Activated naive CD8-positive, alpha-beta T cell treated with anti-CD3 and anti-CD28 coated beads, Interleukin-2, amount 50 U/mL, for 24 hours (primary cell): ENCODE data around the gene CAB39.
A peak's percentile ranks its signal among the peaks of the same experiment; 100 is the strongest.

Experiments
- ATAC-seq: fragments of 150-1000 bp; cut with Tn5 transposase; one replicate; pipeline ENCODE4 v1.10.0; 2021
- DNase-seq: peaks from one replicate; pipeline ENCODE4 v3.0.0; 2021
- H3K27ac Mint-ChIP-seq: one replicate; pipeline ENCODE4 v1.8.0; 2021; ENCODE audit warnings: mild to moderate bottlenecking, mixed read lengths
- H3K27me3 Mint-ChIP-seq: one replicate; pipeline ENCODE4 v1.8.0; 2021; ENCODE audit warnings: mixed read lengths
- H3K36me3 Mint-ChIP-seq: one replicate; pipeline ENCODE4 v1.8.0; 2021; ENCODE audit warnings: low read depth, mixed read lengths
- H3K4me1 Mint-ChIP-seq: one replicate; pipeline ENCODE4 v1.8.0; 2021; ENCODE audit warnings: mixed read lengths
- H3K4me3 Mint-ChIP-seq: one replicate; pipeline ENCODE4 v1.8.0; 2021; ENCODE audit warnings: mild to moderate bottlenecking, moderate library complexity, mixed read lengths
- H3K9me3 Mint-ChIP-seq: one replicate; pipeline ENCODE4 v1.8.0; 2021; ENCODE audit warnings: mixed read lengths

The CAB39 gene

GRCh38 chr2:230765611-230766300, 53.1 kb downstream of the CAB39 start:
- Mint-ChIP-seq H3K36me3 (peaks cover 70% of the 10 kb centered on the region), H3K27ac (peak overlapping the region; percentile 64), H3K4me1 (peaks cover 57% of the 10 kb centered on the region), H3K9me3 (peaks cover 3% of the 10 kb centered on the region), H3K27me3 (no peaks in the 10 kb centered on the region), H3K4me3 (no peak overlapping the region)
- ATAC-seq = peak; percentile 61
- DNase-seq = no peak

GRCh38 chr2:230767862-230768388, 55.3 kb downstream of the CAB39 start:
- no peak for DNase-seq
- peaks cover 77% of the 10 kb centered on the region for H3K4me1 Mint-ChIP-seq
- peak overlapping the region; percentile 57 for H3K27ac Mint-ChIP-seq
- H3K36me3 Mint-ChIP-seq = peaks cover 72% of the 10 kb centered on the region
- no peak for ATAC-seq
- H3K4me3 Mint-ChIP-seq = no peak overlapping the region
- H3K27me3 Mint-ChIP-seq = no peaks in the 10 kb centered on the region
- H3K9me3 Mint-ChIP-seq = peaks cover 3% of the 10 kb centered on the region

GRCh38 chr2:230770804-230771203, 58.2 kb downstream of the CAB39 start:
- peaks cover 91% of the 10 kb centered on the region for H3K4me1 Mint-ChIP-seq
- no peak overlapping the region for H3K27ac Mint-ChIP-seq
- ATAC-seq = no peak
- peaks cover 3% of the 10 kb centered on the region for H3K9me3 Mint-ChIP-seq
- peaks cover 75% of the 10 kb centered on the region for H3K36me3 Mint-ChIP-seq
- no peak for DNase-seq
- H3K27me3 Mint-ChIP-seq = no peaks in the 10 kb centered on the region
- H3K4me3 Mint-ChIP-seq = no peak overlapping the region

DNA sequence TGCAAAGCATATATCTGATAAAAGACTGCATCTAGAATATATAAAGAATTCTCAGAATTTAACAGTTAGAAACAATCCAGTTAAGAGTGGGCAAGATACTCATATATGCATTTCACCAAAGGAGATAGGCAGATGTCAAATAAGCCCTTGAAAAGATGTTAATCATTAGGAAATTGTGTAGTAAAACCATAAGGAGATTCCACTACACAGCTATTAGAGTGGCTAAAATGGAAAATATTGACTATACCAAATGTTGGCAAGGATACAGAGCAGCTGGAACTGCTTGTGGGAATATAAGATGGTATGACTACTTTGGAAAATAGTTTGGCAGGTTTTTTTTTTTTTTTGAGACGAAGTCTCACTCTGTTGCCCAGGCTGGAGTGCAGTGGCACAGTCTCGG, 59.5 kb downstream of the CAB39 start:
- no peaks in the 10 kb centered on the region for H3K27me3 Mint-ChIP-seq

DNA sequence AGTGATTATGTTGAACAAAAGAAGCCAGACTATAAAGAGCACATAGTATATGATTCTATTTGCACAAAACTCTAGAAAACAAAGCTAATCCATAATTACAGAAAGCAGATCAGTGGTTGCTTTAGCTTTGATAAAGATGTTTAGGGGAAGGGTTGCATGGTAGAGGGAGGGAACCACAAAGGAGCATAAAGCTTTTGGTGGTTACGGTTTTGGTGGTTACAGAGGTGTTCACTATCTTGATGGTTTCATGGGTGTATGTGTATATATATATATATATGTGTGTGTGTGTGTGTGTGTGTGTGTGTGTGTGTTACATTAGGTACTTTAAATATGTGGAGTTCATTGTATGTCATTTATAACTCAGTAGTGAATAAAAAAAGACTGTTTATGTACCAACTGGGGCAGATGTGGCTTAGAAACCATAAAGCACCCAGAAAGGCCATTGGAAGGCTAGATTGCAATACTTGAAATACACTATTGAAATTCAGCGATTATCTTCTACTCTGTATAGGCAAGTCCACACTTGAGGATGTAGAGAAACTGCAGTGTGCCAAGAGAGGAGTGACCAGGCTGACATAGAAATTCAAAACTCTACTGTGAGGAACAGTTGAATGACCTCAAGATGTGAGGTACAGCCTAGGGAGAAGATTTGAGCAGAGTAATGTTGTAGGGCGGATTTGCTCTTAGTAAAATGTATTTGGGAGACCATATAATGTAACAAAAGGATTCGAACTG, 60.6 kb downstream of the CAB39 start:
- peaks cover 3% of the 10 kb centered on the region for H3K9me3 Mint-ChIP-seq
- H3K4me1 Mint-ChIP-seq = peaks cover 89% of the 10 kb centered on the region
- peak overlapping the region; percentile 8 for H3K27ac Mint-ChIP-seq
- H3K36me3 Mint-ChIP-seq = peaks cover 67% of the 10 kb centered on the region
- H3K27me3 Mint-ChIP-seq = no peaks in the 10 kb centered on the region
- ATAC-seq (no peak), DNase-seq (no peak)
- H3K4me3 Mint-ChIP-seq = no peak overlapping the region

More for the DNA sequence above, 59.5 kb downstream of the CAB39 start:
- H3K36me3 Mint-ChIP-seq = peaks cover 69% of the 10 kb centered on the region
- DNase-seq = no peak
- peak; percentile 4 for ATAC-seq
- peaks cover 3% of the 10 kb centered on the region for H3K9me3 Mint-ChIP-seq
- no peak overlapping the region for H3K4me3 Mint-ChIP-seq
- H3K27ac Mint-ChIP-seq = no peak overlapping the region
- H3K4me1 Mint-ChIP-seq = peaks cover 89% of the 10 kb centered on the region

DNA sequence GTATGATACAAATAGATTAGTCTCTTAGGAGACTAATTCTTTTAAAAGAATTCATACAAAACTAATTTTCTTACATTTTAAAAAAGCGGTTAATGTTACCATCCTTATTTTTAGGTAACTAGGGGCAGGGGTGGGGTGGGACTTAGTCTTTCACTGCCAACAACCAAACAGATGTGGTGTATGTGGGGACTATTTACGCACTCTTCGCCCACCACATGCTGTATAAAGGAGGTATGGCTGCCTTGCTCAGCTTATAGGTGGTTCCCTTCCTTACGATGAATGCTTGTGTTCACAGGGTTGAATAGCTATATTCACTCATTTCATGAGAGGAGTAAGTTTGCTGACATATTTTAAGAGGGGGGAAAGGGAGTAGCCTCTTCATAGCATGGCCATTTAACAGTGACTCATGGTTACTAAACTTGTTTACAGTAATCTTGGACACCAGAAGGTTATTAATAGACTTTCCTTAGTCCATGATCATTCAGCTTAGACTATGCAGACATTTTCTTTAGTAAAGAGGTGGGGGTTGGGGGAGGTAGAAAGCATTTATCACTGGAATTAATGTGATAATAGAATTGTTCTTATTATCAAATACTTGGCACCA, 61.8 kb downstream of the CAB39 start:
- ATAC-seq (no peak), DNase-seq (no peak)
- Mint-ChIP-seq H3K36me3 (peaks cover 65% of the 10 kb centered on the region), H3K27me3 (no peaks in the 10 kb centered on the region), H3K4me1 (peaks cover 89% of the 10 kb centered on the region), H3K9me3 (no peaks in the 10 kb centered on the region), H3K27ac (no peak overlapping the region), H3K4me3 (no peak overlapping the region)

DNA sequence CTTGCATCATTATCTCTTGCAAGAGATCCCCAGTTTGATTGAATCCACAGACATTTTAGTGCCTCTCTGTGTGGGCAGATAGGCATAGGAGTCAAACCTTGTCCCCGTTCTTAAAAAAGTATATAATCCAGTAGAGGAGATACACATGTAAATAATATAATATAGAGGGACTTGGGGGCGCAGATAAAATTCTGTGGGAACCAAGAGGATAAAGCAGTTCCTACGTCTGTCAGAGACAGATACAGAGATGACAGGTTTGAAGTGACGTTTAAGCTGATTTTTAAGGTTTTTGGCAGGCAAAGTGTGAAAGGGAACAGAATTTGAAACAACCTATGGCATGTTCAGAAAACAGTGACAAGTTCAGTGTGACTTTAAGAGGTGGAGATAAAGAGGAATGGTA, 63.1 kb downstream of the CAB39 start:
- H3K9me3 Mint-ChIP-seq = no peaks in the 10 kb centered on the region
- no peak overlapping the region for H3K4me3 Mint-ChIP-seq
- peaks cover 95% of the 10 kb centered on the region for H3K4me1 Mint-ChIP-seq
- no peak for ATAC-seq
- DNase-seq = no peak
- no peak overlapping the region for H3K27ac Mint-ChIP-seq
- peaks cover 64% of the 10 kb centered on the region for H3K36me3 Mint-ChIP-seq
- no peaks in the 10 kb centered on the region for H3K27me3 Mint-ChIP-seq

DNA sequence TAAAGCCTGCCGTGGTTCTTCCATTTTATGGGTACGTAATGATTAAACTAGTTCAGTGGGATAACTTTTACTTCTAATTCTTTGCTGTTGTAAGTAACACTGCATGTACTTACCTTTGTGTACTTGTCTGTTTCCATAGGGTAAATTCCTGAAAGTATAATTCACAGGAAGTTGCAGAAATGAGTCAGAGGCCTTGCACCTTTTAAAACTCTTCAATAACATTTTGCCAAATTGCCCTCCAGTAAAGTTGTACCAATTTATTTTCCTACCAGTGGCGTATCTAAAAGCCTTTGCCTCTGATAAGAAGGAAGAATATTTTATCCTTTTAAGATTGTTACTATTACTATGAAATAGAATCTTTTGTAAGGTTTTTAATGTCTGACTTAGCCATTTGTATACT, 65.1 kb downstream of the CAB39 start:
- no peak for ATAC-seq
- Mint-ChIP-seq H3K36me3 (peaks cover 65% of the 10 kb centered on the region), H3K9me3 (no peaks in the 10 kb centered on the region), H3K27me3 (no peaks in the 10 kb centered on the region), H3K27ac (peak overlapping the region; percentile 49), H3K4me1 (peaks cover 93% of the 10 kb centered on the region), H3K4me3 (no peak overlapping the region)
- DNase-seq = no peak

DNA sequence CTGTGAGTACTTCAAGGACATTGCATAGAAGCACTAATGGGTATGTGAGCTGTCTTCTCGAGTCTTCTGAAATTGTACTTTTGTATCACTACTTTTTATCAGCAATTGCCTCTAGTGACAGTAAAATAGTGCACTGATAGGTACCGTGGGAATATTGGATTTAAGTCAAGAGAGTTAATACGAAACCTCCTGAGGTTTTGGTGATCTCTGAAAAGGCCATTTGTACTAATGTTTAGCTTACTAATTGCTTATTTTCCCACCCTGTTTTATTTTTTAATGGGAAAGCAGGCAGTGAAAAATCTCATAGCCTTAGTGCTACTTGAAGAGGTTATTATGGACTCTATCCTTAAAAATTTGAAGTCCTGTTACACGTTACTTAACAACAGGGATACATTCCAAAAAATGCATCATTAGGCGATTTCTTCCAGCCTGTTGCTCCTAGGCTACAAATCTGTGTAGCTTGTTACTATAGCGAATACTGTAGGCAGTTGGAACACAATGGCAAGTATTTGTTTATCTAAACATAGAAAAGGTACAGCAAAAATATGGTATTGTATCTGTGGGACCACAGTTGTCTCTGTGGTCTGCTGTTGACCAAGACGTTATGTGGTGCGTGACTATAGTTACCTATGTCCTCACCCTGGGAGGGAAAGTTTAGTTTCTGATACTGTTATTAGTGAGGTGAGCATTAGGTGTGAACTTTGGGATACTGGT, 65.9 kb downstream of the CAB39 start:
- Mint-ChIP-seq H3K4me3 (no peak overlapping the region), H3K27ac (peak overlapping the region; percentile 49), H3K4me1 (peaks cover 92% of the 10 kb centered on the region), H3K36me3 (peaks cover 63% of the 10 kb centered on the region), H3K27me3 (no peaks in the 10 kb centered on the region), H3K9me3 (no peaks in the 10 kb centered on the region)
- ATAC-seq = no peak
- no peak for DNase-seq

DNA sequence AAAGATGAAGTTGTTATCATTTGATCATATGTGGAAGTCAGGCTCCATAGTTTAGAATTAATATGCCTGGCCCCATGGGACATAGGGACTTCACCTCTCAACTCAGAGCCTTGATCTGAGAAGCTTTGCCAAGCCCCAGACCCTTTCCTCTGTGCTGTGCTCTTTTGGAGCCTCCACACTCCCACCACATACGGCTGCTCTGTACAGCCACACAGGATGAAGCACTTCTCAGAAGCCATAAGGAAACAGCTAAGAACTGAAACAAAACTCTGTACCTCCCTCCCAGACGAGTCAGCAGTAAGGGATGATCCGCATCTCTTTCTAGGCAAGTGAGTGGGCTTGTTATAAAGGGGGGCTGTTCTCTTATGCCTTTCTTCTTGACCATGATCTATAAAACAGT, 66.5 kb downstream of the CAB39 start:
- Mint-ChIP-seq H3K9me3 (peaks cover 4% of the 10 kb centered on the region), H3K27me3 (no peaks in the 10 kb centered on the region), H3K4me1 (peaks cover 92% of the 10 kb centered on the region), H3K27ac (peak overlapping the region; percentile 69), H3K36me3 (peaks cover 63% of the 10 kb centered on the region), H3K4me3 (no peak overlapping the region)
- DNase-seq (no peak), ATAC-seq (peak; percentile 85)

DNA sequence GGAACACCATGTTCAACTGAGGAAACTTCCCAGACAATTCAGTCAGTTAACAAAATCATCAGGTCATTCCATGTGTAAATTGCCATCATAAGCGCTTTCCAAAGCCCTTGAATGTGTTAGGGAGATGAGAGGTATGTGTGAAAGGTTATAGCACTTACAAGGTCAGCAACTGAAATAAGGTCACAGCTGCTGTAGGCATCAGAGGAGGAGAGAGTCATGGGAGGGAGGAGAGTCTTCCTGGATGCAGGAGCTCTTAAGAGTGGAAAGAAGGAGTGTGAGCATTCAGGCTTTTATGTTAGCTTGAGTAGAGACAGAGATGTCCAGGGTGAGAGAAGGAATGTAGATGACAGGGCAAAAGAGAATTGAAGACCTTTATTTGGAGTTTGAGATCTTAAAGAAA, 67.0 kb downstream of the CAB39 start:
- H3K4me3 Mint-ChIP-seq = no peak overlapping the region
- peak overlapping the region; percentile 69 for H3K27ac Mint-ChIP-seq
- peaks cover 7% of the 10 kb centered on the region for H3K9me3 Mint-ChIP-seq
- H3K36me3 Mint-ChIP-seq = peaks cover 68% of the 10 kb centered on the region
- no peaks in the 10 kb centered on the region for H3K27me3 Mint-ChIP-seq
- peaks cover 94% of the 10 kb centered on the region for H3K4me1 Mint-ChIP-seq
- ATAC-seq (no peak), DNase-seq (no peak)

DNA sequence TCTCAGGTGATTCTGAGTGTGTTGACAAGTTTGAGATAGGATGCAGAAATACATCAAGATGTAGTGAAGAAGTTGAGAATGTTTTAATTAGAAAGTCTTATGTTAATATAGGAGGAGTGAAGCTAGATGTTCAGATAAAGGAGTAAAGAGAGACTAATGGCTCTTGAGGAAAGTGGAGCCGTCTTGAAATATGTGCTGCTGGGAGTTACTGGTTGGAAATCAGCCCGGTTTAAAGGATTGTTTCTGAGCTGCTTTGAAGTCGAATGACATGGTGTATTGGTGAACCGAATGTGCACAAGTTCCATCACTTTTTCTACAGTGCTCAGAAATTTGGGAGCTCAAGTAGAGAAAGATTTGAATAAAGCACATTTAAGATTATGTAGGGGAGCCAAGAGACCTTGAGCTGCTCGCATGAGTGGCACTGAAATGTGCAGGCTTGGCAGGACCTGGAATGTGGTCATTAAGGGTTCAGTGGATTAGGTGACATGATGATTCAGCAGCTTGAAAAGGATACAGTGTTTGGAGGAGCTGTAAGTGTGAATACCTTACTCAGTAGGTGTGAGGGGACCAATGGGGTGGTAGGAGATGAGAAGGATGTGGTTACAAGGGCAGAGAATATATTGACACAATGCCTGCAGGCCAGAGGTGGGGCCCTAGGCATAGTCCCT, 68.6 kb downstream of the CAB39 start:
- ATAC-seq = peak; percentile 79
- peaks cover 92% of the 10 kb centered on the region for H3K4me1 Mint-ChIP-seq
- H3K27me3 Mint-ChIP-seq = no peaks in the 10 kb centered on the region
- no peak for DNase-seq
- H3K9me3 Mint-ChIP-seq = peaks cover 13% of the 10 kb centered on the region
- H3K27ac Mint-ChIP-seq = peak overlapping the region; percentile 75
- no peak overlapping the region for H3K4me3 Mint-ChIP-seq
- H3K36me3 Mint-ChIP-seq = peaks cover 69% of the 10 kb centered on the region

DNA sequence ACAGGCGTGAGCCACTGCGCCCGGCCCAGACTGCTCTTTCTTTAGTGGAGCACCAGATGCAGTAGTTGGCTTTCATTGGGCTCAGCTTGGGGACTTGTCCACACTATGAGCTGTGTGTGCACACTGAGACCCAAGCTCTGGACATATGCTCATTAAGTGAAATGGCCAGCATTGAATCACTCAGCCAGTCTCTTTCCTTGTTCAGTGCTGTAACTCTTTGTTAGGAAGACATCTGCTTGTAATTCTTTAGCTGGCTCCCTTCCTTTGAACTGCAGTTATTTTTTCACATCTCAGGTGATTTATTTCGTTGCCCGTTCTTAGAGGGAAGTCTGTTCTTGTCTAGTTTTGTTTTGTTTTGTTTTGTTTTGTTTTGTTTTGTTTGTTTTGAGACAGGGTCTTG, 70.5 kb downstream of the CAB39 start:
- peaks cover 78% of the 10 kb centered on the region for H3K36me3 Mint-ChIP-seq
- peaks cover 27% of the 10 kb centered on the region for H3K9me3 Mint-ChIP-seq
- H3K27me3 Mint-ChIP-seq = no peaks in the 10 kb centered on the region
- peaks cover 85% of the 10 kb centered on the region for H3K4me1 Mint-ChIP-seq
- DNase-seq = no peak
- no peak overlapping the region for H3K4me3 Mint-ChIP-seq
- H3K27ac Mint-ChIP-seq = no peak overlapping the region
- no peak for ATAC-seq

GRCh38 chr2:230784795-230785194, 72.2 kb downstream of the CAB39 start:
- peaks cover 80% of the 10 kb centered on the region for H3K36me3 Mint-ChIP-seq
- H3K4me3 Mint-ChIP-seq = no peak overlapping the region
- peak overlapping the region; percentile 67 for H3K27ac Mint-ChIP-seq
- H3K4me1 Mint-ChIP-seq = peaks cover 80% of the 10 kb centered on the region
- H3K27me3 Mint-ChIP-seq = no peaks in the 10 kb centered on the region
- ATAC-seq = no peak
- H3K9me3 Mint-ChIP-seq = peaks cover 39% of the 10 kb centered on the region
- no peak for DNase-seq
